Measurements from ENCODE around the gene NEGR1.

Gene NEGR1

GRCh38 chr1:71762514-71763255 lies 519.7 kb downstream of the NEGR1 start:
- DNase-seq: no peak

DNA sequence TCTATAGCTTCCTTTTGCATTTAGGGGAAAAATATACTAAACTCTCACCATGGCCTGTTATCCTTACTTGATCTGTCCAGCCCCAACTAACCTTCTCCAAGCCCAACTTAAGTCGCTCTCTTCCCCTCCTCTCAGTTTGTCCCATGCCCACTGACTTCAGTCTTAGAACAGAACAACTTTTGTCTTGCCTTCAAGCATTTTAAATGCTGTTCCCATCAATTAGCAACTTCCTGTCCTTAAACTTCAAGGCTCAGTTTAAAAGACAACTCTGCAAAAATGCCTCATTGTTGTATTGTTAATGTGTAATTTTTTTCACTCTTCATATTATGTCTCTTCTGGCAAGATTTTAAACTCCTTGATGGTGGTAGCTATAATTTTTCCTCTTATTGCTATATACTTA lies 526.9 kb downstream of the NEGR1 start:
- DNase-seq: no peak

DNA sequence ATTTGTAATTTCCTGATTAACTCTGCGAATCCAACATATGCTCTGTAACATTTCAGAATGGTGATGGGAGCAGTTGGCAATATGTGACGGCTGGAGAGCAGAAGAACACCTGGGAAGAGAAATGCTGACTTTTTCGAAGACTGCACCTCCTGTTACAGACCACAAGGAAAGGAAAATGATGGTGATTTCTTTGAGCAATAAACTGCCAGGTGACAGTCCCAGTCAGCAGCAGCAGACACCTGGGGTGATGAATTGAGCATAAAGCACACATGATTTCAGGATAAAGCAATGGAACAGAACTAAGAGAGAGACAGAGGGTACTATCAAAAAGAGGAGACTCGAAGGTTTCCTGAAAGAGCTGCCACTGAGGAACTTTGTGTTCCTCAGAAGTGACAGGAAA lies 528.6 kb downstream of the NEGR1 start:
- DNase-seq: no peak

- DNase-seq: no peak
Measured at GRCh38 chr1:71745326-71745725, 537.0 kb downstream of the NEGR1 start.

GRCh38 chr1:71743862-71744261 lies 538.5 kb downstream of the NEGR1 start:
- no peak for DNase-seq

DNA sequence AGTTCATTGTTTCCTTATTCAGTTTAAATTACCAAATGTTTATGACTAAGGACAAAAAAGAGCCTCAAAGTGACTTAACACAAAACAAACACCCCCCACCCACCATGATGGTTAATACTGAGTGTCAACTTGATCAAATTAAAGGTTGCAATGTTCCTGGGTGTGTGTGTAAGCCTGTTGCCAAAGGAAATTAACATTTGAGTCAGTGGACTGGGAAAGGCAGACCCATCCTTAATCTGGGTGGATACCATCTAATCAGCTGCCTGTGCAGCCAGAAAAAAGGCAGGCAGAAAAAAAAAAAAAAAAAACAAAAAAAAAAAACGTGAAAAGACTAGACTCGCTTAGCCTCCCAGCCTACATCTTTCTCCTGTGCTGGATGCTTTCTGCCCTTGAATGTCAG lies 543.4 kb downstream of the NEGR1 start:
- no peak for DNase-seq

GRCh38 chr1:71738256-71738655 lies 544.1 kb downstream of the NEGR1 start:
- no peak for DNase-seq

DNA sequence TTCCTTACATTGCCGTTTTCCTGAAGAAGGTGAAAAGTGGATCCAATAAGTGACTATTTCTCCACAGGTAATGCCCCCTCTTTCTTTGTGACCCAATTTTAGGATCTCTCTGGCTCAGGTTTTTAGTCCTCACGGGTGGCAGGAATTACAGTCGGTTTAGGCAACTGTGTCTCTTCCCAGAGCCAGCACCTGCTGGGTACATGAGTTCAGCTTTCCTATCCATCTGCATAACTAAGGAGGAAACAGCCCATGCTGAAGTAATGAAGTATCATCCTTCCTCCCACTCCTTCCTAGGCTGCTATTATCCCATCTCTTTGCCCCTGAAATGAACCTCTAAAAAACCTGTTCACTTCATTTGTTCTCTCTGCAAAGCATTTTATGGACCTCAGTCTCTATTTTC lies 544.6 kb downstream of the NEGR1 start:
- DNase-seq: no peak

DNA sequence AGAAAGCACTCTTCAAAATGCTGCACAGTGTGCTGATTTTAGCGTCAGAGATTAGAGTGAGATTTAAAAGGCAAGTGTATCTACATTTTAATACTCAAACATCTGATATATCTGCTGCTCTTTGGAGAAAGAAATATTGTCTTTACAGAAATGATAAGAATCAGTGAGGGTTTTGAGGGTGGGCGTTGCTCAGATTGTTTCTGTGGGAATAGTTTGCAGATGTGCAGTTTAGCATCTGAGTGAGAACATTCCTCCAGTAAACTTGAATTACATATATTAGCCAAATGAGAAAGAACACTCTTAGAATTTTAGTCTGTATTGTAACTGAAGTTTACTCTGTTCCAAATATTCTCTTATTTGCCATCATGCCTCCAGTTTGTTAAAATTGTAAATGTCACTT lies 549.2 kb downstream of the NEGR1 start:
- no peak for DNase-seq

DNA sequence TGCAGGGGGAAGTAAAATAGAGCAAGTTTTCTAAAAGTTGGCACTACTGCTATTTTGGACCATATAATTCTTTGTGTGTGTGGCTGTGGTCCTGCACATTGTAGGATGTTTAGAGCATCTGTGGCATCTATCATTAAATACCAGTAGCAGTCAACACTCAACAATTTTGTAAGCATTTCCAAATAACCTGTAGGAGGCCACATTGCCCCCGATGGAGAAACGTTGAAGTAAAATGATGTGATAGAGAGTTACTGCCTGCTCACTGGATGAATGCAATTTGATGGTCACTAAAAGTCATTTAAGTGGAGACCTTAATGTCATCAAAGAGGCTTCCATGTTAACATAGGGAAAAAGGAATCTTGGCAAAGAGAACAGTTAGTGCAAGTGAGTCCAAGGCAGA lies 560.8 kb downstream of the NEGR1 start:
- no peak for DNase-seq

- no peak for DNase-seq
Measured at GRCh38 chr1:71719330-71719729, 563.0 kb downstream of the NEGR1 start.

- no peak for DNase-seq
Measured at GRCh38 chr1:71717186-71717585, 565.2 kb downstream of the NEGR1 start.

GRCh38 chr1:71711456-71711855 lies 570.9 kb downstream of the NEGR1 start:
- no peak for DNase-seq

DNA sequence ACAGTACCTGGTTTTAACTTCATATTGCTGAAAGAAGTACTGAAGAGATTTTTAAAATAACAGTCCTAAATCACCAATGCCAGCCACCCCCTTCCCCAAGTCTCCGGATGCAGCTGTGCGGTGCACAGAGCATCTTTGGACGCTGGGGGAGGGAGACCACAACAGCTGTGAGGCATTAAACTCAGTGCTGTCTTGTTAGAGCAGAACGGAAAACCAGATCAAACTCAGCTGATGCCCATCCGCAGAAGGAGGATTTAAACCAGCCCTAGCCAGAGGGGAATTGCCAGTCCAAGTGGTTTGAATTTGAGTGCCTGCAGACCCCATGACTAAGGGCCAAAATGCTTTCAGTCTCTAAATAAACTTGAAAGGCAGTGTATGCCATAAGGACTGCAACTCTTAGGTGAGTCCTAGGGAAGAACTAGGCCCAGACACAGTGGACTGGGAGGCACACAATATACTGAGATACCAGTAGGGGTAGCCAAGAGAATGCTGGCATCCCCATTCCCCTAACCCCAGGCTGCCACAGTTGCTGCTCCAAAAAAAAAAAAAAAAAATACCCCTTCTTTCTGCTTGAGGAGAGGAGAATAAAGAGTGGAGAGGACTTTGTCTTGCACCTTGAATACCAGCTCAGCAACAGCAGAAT lies 576.2 kb downstream of the NEGR1 start:
- DNase-seq: no peak

- no peak for DNase-seq
Measured at GRCh38 chr1:71698186-71698585, 584.2 kb downstream of the NEGR1 start.

DNA sequence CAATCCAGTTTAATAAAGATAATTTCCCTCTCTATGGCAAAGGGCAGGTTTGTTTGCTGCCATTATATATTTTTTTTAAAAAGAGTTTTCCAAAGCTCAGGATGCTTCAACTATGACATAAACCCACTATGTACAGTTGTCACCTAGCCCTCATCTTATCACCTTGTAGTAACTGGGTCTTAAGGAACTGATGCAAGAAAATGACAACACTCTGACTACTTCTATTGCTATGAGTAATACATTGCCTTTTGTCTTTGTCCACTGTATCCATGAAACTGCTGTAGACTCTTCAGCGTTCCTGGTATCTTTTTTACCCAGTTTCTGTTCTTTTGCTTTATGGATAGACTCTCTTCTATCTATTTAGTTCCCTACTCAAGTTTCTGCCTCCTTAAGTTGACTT lies 586.5 kb downstream of the NEGR1 start:
- DNase-seq: no peak

- DNase-seq: no peak
Measured at GRCh38 chr1:71695084-71695483, 587.3 kb downstream of the NEGR1 start.

GRCh38 chr1:71693581-71693980 lies 588.8 kb downstream of the NEGR1 start:
- no peak for DNase-seq

DNA sequence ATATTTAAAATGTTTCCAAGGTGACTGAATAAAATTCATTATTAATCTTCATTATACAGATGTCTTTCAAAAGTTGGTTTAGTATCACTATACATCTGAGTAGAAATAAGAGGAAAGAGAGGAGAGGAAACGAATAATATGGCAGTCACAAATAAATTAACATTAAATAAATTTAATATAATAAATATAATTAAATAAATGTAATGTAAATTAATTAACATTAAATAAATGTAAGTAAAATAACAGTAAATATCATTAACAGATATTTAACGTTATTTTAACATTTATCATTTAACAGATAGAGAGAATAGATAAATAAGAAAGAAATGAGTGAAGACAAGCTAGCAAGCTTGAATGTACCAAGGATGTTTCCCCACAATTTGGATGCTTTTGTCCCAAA lies 592.7 kb downstream of the NEGR1 start:
- no peak for DNase-seq

- DNase-seq: no peak
Measured at GRCh38 chr1:71687376-71687775, 595.0 kb downstream of the NEGR1 start.

DNA sequence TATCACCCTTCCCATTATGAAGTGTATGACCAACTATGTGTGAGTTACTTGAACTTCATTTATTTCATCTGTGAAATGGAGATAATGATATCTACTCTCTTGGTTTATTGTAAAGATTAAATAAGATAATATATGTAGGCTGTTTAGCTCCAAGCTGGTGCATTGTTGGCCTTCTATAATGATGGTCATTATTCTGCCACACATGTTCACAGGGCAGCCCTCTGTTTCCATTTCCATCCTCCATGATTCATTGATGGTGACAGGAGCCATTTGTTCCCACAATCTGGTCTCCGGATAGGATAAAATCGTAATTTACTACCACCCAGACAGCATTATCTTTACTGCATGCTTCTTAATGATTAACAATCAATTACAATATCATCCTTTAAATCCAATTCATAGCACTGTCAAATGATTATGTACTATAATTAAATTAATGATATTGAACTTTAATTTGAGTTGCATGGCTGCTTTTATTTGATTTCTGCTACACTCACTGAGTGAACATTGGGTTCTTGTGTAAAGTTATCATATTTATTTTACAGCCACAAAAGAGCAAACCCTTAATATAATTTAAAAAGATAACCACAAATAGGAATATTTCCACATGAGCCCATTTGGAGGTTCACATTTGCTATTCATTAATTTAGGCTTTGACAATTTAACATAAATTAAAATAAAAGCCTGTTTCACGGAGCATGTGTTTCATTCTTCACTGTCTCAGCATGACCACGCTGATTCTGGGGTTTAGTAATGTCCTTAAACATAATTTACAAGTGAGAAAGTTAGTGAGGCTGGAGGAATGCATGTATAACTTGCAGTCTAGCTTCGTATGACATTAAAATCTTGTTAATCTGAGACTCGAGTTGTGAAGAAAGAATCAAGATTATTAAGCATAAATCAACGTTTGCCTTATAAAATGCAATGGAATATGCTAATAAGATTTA lies 605.1 kb downstream of the NEGR1 start:
- no peak for DNase-seq

DNA sequence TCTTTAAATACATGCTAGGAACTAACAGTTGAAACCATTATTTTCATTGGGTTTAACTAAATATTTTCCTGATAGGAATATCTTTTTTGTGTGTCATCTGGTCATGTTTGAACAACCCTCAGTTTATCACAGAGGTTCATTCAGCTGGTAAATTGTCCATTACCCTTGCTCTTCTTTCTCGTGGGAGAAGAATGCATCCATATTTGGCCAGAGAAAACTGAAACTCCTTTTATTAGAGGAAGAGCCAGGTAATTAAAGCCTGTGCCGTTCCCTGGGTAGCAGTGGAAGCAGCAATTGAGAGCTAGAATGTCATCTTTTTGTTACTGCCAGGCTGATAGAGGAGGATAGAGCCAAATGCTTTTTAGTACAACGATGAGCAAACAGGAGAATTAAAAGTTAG lies 614.3 kb downstream of the NEGR1 start:
- DNase-seq: no peak

DNA sequence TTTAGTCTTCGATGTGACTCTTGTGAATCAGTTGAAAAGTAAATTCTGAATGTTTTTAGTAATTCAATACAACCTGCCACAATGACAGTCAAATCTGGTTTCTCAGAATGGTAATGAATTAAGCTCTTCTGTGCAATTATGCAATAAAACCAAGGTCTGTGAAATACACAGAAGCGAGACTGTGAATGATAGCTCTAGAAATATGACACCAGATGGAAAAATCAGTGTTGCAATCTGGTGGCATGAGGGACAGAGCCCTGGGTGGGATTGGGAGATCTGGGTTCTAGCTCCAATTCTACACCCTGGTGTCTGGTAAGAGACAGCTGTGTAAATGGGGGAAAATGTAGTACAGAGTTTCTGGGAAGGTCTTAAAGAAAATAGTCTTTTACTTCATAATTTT lies 615.1 kb downstream of the NEGR1 start:
- DNase-seq: peak; percentile 38 to 57

DNA sequence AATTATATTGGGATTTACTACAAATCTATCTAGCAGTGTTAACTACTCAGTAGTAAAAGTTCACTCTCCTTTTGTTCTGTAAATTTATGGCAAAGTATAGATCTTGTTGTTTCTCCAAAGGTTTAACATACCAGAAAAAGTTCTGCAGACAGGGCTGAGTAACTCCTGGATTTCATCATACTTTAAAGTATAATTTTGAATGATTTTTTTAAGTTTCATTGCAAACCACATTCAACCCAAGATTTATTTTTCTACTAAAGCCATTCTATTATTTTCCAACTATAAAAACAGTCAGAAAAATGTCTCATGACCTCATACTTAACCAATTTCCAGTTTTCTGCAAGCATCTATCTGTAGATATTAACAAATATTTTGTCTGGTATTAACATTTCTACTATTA lies 615.7 kb downstream of the NEGR1 start:
- DNase-seq: no peak

Measured in AML-193 (cell line).